Suppressor macrophage treated with lipopolysaccharide for 1 hour (primary cell): Measurements from ENCODE around the gene RBM20.
A peak's percentile ranks its signal among the peaks of the same experiment; 100 is the strongest.

ENCODE experiments used
- DNase-seq, 3 donors: peaks; one replicate each; pipeline ENCODE4 v3.0.0-alpha.2; 2020 to 2022

Gene RBM20

DNA sequence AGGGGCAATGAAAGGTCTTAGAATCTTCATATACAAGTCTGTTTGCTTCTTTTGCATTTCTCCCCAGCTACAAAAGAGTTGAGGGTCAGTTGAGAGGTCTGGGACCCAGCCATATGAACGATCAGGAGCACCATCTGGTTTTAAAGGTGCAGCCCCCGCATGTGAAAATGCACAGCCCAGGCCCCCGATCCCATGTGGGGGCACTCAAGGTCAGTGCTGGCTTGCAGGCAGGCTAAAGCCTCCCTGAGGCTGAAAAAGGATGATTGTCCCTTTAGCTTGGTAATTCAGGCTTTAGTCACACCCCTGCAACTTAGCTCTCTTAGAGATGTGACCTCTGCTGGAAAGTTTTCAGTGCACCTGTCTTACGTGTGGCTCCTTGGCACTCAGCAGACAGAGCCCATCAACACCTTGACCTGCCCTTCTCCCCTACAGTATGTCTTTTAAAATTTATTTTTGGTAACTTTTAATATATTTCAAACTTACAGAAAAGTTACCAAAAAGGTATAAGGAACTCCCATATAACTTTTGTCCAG, 147.5 kb downstream of the RBM20 start:
- DNase-seq = no peak

DNA sequence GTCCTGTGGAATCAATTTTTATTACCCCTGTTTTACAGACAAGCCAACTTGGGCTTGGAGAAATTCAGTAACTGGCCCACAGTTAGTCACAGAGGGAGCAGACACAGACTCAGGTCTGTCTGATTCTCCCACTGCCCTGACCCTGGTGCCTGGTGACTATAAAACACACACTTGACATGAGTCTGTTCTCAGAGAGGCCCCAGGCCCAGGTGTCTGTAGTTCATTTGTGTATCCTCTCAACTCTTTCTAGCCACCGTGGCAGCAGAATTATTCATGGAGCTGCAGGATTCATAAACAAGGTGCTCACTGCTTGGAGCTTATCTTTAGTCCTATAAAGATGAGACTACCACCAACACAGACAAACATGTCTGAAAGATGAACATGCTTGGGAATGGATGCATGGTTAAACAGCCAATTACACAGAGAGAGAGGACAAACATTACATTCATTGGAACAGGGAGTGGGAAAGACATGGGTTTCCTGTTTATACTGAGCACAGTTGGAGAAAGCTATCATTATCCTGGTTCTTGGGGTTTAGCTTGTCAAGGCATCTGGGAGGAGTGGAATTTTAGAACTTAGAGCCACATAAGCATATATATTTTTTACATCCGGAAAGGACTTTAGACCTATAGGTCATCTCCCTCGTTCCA, 148.5 kb downstream of the RBM20 start:
- no peak for DNase-seq

DNA sequence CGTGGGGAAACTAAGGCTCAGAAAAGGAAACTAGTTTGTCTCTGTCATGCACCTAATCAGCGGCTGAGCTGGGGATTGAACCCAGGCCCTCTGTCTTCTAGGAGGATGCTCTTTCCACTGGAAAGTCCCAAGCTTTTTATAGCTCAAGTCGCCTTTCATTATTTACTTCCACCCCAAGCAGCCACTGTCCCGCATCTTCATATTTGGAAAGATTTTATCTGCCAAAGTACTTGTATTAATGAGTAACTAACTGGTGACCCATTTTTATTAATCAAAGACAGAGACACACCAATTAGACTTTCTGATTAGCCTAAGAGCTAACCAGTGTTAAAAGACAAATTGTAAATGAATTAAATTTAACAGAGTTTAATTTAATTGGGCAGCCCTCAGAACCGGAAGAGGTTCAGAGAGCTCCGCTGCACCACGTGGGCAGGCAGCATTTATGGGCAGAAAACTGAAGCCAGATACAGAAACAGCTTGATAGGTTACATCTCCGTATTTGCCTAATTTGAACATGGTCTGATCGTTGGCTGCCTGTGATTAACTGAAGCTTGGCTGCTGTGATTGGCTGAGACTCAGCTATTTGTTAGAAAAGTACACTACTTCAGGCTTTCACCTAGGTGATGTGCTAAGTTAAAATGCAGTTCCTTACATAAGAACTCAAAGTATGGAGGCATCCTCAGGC, 149.1 kb downstream of the RBM20 start:
- DNase-seq = no peak

DNA sequence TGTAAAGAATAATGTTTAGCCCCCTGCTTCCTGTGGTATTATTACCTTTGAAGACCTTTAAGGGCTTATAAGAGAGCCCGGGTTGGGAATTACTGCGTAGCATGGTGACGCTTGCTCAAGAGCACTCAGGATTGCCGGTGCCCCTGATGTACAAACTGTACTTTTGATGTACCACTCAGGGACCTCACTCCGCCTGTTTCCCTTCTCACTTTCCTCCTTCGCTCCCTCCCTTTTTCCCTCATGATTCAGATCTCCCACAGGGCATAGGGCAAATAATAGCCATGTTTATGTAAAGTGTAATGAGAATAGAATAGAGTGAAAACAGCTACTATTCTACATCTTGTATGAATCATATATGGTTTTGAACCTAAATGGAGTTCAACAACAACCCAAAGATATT, 149.8 kb downstream of the RBM20 start:
- no peak for DNase-seq

DNA sequence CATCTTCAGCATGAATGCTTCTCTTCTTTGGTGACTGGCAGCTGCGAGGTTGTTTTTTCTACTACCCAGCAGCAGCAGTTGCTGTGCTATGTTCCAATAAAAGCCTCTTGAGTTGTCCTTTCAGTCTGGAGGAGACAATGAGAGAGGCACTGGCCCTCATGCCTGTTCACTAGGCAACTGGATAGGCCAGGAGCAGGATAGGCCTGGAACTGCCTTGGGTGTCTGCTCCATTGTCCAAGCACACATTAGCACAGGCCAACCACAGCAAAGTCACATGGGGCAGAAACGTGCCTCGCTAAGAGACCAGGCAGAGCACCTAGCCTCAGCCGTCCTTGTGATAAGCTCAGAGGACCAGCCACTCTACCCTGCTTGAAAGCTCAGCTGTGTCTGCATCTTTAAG, 150.7 kb downstream of the RBM20 start:
- no peak for DNase-seq

DNA sequence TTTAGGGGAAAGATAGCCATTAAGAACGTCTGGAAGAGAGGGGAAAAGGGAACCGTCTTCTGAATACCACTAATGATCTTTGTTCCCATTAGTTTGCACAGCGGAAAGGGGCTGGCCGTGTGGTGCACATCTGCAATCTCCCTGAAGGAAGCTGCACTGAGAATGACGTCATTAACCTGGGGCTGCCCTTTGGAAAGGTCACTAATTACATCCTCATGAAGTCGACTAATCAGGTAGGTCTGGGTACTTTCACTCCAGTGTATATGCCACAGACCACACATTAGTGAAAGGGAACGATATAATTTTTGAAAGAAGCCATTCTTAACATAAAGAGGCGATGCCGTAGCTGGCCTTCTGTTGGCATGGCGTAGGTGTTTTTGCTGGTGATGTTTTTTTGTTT, 153.3 kb downstream of the RBM20 start:
- DNase-seq = no peak

DNA sequence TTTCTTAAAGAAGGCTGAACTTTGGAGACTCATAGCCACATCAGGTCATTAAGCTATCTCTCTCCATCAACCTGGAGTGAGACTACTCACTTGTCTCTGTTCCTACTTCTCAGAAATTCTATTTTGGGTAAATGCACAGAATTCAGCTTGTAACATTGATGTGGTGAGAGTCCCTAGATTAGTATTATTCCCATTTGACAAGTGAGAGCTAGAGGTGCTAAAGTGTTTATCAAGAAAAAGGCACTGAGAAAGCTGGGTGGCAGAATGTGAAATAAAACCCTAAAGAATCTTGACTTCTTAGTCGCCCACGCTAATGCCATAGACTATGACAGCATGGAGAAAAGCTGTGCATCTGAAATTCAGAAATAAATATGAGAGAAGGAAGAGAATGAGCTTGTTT, 154.2 kb downstream of the RBM20 start:
- no peak for DNase-seq

DNA sequence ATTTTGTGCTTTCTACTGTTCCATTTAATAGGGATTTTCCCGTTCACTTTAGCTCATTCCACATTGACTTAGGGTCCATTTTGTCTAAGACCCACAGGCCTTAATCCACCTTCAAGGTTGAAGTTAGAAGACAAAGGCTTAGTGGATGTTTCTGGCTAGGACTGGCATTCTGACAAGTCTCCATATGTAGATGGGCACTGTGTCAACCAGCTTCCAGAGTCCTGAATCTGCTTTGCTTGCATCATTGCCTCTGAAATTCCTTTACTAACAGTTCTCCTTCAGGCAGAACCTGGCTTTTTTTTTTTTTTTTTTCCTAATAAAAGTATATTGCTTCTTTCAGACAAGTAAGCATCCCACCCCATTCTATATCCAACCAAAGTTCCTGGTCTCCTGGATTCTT, 158.0 kb downstream of the RBM20 start:
- no peak for DNase-seq

DNA sequence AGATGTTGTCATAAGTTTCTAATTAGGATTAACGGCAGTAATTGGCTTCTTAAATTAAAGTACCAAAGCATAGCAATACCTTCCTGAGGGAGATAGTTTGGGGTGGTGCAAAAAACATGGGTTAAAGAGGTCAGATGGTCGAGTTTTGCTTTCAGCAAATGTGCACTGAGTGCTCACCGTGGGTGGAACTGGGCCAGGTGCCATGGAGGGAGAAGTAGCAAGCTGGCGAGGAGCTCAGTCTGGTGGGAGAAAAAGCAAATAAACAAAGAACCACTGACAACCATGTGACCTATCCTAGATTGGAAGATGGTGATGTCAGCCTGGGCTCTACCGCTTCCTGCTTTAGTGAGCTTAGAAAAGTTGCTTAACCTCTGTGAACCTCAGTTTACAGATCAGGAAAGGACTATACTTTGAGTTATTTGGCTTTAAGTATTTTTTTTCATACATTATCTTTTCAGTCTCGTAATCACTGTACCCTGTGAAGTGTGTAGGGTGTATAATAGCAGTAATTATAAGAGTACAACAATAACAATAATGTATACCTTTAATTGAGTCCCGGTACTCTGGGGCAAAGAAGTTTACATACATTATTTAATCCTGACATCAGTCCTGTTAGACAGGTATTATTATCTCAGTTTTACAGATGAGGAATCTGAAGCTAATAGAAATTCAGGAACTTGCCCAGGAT, 158.6 kb downstream of the RBM20 start:
- peak; percentile 68 to 79 (median 78) for DNase-seq

DNA sequence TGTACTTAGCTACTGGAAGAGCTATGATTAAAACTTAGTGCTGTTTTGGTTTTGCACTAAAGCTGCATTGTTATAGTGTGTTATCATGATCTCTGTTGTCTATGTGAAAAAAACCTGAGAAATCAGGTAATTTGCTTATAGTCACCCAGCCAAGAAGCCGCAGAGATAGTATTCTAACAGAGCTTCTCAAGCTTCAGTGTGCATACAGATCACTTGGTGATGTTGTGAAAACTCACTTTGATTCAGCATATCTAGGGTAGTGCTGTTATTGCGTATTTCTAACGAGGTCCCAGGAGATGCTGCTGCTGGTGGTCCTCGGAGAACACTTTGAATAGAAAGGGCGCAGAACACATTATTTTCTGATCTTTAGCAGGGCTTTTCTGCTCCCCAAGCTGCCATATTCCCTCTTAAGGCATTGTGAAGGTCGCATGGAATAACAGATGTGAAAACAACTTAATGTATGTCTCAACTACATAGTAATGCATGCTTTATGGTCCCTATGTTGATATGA, 159.2 kb downstream of the RBM20 start:
- DNase-seq = no peak

DNA sequence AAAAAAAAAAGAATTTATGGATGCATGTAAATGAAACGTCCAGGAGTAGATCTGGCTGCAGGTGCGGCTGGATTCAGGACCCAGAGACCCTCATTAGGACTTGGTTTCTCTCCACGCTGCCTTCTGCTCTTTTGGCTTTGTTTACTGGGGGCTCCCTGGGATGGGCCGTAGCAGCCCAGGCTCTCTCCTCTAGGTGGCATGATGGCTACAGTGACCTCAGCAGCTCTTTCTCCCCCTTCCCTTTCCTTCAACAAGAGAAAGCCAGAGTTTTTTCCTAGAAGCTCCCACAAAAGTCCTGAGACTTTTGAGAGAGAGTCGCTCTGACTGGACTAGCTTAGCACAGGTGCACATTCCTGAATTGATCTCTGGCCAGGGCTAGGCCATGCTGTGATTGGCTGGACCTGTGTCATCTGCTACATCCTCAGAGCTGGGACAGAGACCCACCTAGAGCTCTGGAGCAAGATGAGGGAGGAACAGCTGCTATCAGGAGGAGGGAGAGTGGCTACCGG, 159.7 kb downstream of the RBM20 start:
- peak; percentile 49 to 63 (median 56) for DNase-seq

DNA sequence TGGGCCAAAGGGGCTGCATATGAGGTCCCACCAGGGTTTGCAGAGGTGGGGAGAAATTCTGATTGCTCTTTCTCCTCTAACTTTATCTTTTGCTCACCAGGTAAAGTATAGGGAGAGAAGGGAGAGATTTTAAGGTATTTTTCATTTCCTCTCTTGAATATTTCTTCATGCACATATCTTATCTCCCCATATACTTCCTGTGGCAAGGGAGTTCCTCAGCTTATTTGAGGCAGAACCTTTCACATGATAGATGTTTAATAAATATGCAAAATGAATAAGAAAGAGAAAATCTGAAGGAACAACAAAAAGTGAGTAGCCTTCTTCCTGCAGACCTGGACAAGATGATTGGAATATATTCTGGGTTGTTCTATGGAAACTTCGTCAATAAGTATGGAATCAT, 160.2 kb downstream of the RBM20 start:
- DNase-seq = no peak

DNA sequence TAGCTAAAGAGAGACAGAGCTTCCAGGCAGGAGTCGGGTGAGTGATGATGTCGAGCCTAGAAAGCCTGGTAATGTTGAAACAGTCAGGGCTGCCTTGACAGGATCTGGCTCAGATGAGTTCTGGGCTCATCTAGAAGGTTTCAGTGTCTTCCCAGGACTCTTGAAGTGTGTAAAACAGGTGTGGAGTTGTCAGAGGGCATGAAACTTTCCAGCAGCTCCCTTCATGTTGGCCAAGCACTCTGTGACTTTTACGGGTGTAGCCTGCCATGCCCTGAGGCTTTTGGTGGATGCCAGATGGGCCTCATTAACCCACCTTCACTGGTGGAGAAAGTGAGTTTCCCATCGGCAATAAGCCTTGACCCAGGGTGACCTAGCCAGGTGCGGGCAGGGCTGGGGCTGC, 161.2 kb downstream of the RBM20 start:
- DNase-seq = no peak

DNA sequence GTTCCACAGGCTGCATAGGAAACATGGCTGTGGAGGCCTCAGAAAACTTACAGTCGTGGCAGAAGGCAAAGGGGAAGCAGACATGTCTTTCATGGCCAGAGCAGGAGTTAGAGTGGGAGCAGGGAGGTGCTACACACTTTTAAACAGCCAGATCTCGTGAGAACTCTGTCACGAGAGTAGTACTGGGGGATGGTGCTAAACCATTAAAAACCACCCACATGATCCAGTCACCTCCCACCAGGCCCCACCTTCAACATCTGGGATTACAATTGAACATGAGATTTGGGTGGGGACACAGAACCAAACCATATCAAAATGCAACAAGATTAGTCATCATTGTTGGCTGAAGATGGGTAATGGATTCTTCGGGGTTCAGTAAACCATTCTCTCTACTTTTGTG, 162.2 kb downstream of the RBM20 start:
- no peak for DNase-seq

DNA sequence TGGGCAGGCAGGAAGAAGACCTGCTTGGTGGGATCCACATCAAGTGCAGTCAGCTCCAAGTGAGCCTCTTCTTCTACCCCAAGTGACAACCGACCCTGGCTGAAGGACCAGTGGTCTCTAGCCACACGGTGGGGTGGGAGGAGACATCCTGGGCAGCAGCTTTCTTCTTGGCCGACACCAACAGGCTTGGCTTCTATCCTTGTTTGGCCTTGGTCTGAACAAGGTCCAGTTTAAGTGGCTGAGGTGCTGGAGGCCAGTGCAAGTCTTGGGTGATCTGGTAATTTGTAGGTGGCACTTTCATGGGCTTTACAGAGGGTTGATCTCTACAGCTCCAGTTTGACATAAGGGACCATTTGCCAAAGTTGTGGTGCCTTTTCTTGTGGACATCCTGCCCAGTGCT, 164.0 kb downstream of the RBM20 start:
- DNase-seq = no peak

DNA sequence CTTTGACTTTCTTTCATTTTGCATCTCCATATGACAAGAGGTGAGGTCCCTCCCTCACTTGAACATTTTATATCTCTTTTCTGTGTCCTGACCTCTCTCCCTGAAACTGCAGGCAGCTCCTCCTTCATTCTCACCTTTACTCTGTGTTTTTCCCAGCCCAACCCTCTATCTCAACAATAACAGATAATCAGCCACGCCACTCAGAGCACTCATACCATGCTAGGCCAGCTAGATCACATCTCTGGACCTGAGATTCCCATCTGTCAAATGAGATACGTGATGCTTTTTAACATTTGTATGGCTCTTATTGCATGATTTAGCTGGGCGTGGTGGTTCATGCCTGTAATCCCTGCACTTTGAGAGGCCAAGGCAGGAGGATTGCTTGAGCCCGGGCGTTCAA, 164.5 kb downstream of the RBM20 start:
- DNase-seq = no peak

DNA sequence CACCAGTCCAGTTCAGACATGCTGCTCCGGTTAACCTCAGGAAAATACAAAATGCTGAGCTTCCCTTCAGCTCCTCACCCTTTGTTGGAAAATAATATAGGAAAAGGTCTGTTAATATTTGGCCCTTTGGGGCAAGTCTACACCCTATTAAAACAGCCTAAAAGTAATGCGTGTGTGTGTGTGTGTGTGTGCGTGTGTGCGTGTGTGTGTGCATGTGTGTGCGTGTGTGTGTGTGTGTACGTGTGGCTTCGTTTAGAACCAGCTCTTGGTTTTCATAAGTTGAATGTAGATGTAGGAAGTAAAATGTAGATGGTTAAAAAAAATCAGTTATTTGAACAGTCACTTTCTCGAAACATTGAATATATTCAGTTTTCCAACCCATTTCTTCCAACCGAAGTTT, 166.5 kb downstream of the RBM20 start:
- DNase-seq = no peak

DNA sequence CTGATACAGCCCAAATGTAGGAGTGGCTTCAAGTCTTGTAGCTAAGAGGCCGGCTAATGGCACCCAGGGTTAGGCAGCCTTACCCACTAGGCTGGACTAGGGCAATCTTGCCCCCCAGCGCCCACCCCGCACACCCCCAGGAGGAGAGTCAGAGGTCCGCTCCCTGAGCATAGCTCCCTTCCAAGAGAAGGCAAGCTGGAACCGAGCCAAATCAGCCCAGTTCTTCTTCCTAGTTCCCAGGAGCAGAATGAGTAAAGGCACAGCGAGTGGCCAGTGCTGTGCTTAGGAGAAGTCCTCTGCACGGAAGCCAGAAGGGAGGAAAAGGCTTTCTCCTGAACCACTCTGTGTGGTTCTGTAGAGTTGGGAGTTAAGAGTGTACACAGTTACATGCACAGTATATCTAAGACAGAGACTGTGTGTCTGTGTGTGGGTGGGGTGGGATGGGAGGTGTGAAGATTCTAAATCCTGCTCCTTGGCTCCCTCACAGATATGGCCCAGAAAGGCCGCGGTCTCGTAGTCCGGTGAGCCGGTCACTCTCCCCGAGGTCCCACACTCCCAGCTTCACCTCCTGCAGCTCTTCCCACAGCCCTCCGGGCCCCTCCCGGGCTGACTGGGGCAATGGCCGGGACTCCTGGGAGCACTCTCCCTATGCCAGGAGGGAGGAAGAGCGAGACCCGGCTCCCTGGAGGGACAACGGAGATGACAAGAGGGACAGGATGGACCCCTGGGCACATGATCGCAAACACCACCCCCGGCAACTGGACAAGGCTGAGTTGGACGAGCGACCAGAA, 167.8 kb downstream of the RBM20 start:
- peak in 2 of 3 donors; percentile 10 to 26 for DNase-seq

DNA sequence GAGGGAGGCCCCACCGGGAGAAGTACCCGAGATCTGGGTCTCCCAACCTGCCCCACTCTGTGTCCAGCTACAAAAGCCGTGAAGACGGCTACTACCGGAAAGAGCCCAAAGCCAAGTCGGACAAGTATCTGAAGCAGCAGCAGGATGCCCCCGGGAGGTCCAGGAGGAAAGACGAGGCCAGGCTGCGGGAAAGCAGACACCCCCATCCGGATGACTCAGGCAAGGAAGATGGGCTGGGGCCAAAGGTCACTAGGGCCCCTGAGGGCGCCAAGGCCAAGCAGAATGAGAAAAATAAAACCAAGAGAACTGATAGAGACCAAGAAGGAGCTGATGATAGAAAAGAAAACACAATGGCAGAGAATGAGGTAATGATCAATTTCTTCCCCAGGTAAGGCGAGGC, 168.4 kb downstream of the RBM20 start:
- no peak for DNase-seq

DNA sequence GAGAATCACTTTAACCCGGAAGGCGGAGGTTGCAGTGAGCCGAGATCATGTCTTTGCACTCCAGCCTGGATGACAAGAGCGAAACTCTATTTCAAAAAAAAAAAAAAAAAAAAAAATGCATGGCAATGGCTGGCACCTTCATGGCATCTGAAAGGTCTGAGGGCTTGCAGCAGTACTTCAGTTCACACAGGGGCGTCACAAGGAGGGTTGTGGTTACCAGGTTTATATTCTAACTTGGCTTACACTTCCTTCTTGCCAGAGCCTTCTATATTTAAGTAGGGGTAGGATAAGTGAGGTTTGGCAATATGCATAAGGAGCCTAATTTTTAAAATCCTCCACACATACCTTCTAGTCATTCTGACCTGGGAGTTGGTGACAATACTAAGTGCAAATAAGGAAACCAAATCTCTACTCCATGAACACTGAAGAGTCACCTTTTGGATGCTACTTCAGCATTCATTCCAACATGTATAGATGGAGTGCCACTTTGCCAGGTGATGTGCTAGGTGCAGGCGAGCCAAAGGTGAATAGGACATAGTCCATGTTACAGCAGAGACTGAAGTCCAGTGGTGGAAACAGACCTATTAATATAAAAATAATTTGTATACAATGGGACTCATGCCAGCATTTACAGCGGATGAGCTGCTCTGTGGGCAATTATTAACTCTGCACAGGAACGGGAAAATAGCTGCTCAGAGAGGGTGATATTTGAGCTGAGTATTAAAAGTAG, 169.8 kb downstream of the RBM20 start:
- no peak for DNase-seq

DNA sequence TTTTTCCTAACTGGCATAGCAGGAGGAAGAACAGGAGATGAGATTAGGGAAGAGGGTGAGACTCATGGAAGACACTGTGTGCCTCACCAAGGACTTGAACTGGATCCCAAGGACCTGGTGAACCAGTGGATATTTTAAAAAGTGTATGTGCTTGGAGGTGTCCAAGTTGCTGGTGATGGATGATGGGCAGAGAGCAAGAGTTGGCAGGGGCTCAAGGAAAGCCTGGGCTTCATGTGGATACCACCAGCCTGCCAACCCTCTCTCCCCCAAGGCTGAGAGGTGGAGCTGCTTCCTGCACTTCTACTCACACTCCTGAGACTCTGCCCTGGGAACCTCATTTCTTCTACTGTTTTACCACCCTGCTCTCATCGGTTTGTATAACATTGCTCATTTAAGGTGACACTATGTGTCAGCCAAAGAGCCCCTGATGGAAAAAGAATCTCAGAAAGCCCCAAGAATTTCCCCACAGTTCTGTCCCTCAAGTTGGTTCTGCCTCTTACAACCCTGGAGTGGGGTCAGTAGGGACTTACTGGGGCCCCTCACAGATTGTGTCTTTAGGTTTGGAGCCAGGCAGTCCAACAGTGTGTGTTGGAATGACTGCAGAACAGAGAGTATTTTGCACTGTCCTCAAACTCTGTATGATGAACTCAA, 171.3 kb downstream of the RBM20 start:
- peak; percentile 23 to 29 (median 27) for DNase-seq

DNA sequence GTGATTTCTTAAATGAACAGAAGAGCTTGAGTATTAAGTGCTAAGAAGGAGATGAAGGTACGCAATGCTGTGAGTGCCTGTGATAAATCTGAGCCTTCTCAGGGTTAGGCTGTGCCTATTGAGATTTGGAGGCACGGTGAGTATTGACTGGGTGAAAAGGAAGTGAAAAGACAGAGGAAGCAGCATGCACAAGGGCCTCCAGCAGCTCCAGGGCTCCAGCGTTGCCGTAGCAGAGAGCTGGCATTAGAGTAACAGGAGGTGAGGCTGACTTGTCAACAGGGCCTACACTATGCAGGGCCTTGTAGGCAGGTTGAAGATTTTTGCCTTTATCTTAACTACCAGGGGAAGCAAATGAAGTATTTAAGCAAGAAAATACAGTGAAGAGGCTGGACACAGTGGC, 173.5 kb downstream of the RBM20 start:
- peak in 1 of 3 donors; percentile 9 for DNase-seq
